ENCODE measurements around the gene RAD51B. TPM values are rescaled to one million over a fixed set of nuclear protein-coding genes. Genes with fewer than 3 reads are reported as not detected.

The RAD51B gene
- total and polyA plus RNA-seq, 2 experiments from 2014 or later, result 11.7 to 17.8 TPM

- DNase-seq (ENCODE audit: low read depth in 1 of 2, low spot score in 1 of 2), result peak in 1 of 2 donors; percentile 32
- H3K36me3 ChIP-seq, result no peaks in the 10 kb centered on the region
- no peak overlapping the region for H3K4me3 ChIP-seq
- H3K4me1 ChIP-seq (ENCODE audit: low read depth), result no peaks in the 10 kb centered on the region
- no peak for TF ChIP-seq CTCF (IDR thresholded peaks at IDR 0.05; ENCODE audit: low read depth, low read length)
- no peak overlapping the region for H3K27ac ChIP-seq
- no peaks in the 10 kb centered on the region for H3K9me3 ChIP-seq (ENCODE audit: low read depth)
- H3K27me3 ChIP-seq, result no peaks in the 10 kb centered on the region
These were observed 88.6 kb downstream of the RAD51B start for GRCh38 chr14:67908052-67908754.

GRCh38 chr14:67911562-67911961 is 92.0 kb downstream of the RAD51B start:
- Histone ChIP-seq H3K9me3 (ENCODE audit: low read depth) (no peaks in the 10 kb centered on the region), H3K27ac (no peak overlapping the region), H3K4me3 (no peak overlapping the region), H3K27me3 (no peaks in the 10 kb centered on the region), H3K4me1 (ENCODE audit: low read depth) (peaks cover 9% of the 10 kb centered on the region), H3K36me3 (no peaks in the 10 kb centered on the region)
- no peak for TF ChIP-seq CTCF (IDR thresholded peaks at IDR 0.05; ENCODE audit: low read depth, low read length)
- DNase-seq (ENCODE audit: low read depth in 1 of 2, low spot score in 1 of 2), result no peak

- no peaks in the 10 kb centered on the region for H3K36me3 ChIP-seq
- H3K4me1 ChIP-seq (ENCODE audit: low read depth), result peaks cover 9% of the 10 kb centered on the region
- TF ChIP-seq CTCF (IDR thresholded peaks at IDR 0.05; ENCODE audit: low read depth, low read length), result no peak
- no peak overlapping the region for H3K4me3 ChIP-seq
- H3K27me3 ChIP-seq, result no peaks in the 10 kb centered on the region
- no peak for DNase-seq (ENCODE audit: low read depth in 1 of 2, low spot score in 1 of 2)
- no peak overlapping the region for H3K27ac ChIP-seq
- H3K9me3 ChIP-seq (ENCODE audit: low read depth), result no peaks in the 10 kb centered on the region
These were observed 96.9 kb downstream of the RAD51B start for GRCh38 chr14:67916430-67916829.

- DNase-seq (ENCODE audit: low read depth in 1 of 2, low spot score in 1 of 2), result no peak
- H3K4me3 ChIP-seq, result no peak overlapping the region
- H3K36me3 ChIP-seq, result no peaks in the 10 kb centered on the region
- H3K27me3 ChIP-seq, result no peaks in the 10 kb centered on the region
- H3K4me1 ChIP-seq (ENCODE audit: low read depth), result peaks cover 9% of the 10 kb centered on the region
- H3K27ac ChIP-seq, result no peak overlapping the region
- no peaks in the 10 kb centered on the region for H3K9me3 ChIP-seq (ENCODE audit: low read depth)
- TF ChIP-seq CTCF (IDR thresholded peaks at IDR 0.05; ENCODE audit: low read depth, low read length), result no peak
These were observed 97.4 kb downstream of the RAD51B start for GRCh38 chr14:67917006-67917405.

- Histone ChIP-seq H3K27me3 (no peaks in the 10 kb centered on the region), H3K27ac (peak overlapping the region; percentile 7), H3K4me1 (ENCODE audit: low read depth) (peaks cover 9% of the 10 kb centered on the region), H3K36me3 (no peaks in the 10 kb centered on the region), H3K4me3 (no peak overlapping the region), H3K9me3 (ENCODE audit: low read depth) (no peaks in the 10 kb centered on the region)
- no peak for DNase-seq (ENCODE audit: low read depth in 1 of 2, low spot score in 1 of 2)
- no peak for TF ChIP-seq CTCF (IDR thresholded peaks at IDR 0.05; ENCODE audit: low read depth, low read length)
These were observed 99.3 kb downstream of the RAD51B start for GRCh38 chr14:67918838-67919237.
